HCT116 (cell line): ENCODE data around the gene CHDH. TPM values are rescaled to one million over a fixed set of nuclear protein-coding genes. Genes with fewer than 3 reads are reported as not detected.

ENCODE experiments used
- ATAC-seq: fragments of 200-7000 bp; cut with Tn5 transposase; 2 replicates; pipeline ENCODE4 v1.9.1; 2020; ENCODE audit warnings: mild to moderate bottlenecking, moderate library complexity
- BruUV-seq: library from RNA; stranded (reverse); fragments of 400-500 nt; replicated peaks from 2 replicates; lab custom pipeline; 2021; lab: Mats Ljungman, UMichigan
- CTCF ChIA-PET: fragments of 300-600 bp; sonication (Branson Sonifier 250); formaldehyde crosslinking; loops from one replicate; lab custom pipeline; 2021; ENCODE audit warnings: antibody characterized with exemption; lab: Charles Lee
- POLR2A ChIA-PET: fragments of 300-600, 350-600 bp; sonication (Branson Sonifier 250); formaldehyde crosslinking; loops from one replicate; lab custom pipeline; 2021; ENCODE audit warnings: antibody characterized with exemption; lab: Charles Lee
- RAD21 ChIA-PET, 2 experiments: fragments of 300-600 bp; sonication (Branson Sonifier 250); formaldehyde crosslinking; loops; one replicate each; lab custom pipeline; 2023; ENCODE audit warnings: low total read pairs in 2 of 2; ENCODE audit not compliant: uncharacterized antibody in 2 of 2, unreplicated experiment in 2 of 2, low non-redundant PET in 1 of 2; lab: Charles Lee
- DNase-seq: peaks from one replicate; pipeline ENCODE4 v3.0.0-alpha.2; 2010; ENCODE audit warnings: low read depth, low spot score
- H2AFZ ChIP-seq: fragments of 200-600 bp; shearing (Covaris generic), sonication (generic); 2 replicates; pipeline ENCODE4 v1.6.1; 2017; ENCODE audit warnings: low read depth, mixed run types, mixed read lengths, antibody characterized with exemption, low read length; ENCODE audit not compliant: poor library complexity, severe bottlenecking
- H3K27ac ChIP-seq: 2 replicates; pipeline ENCODE4 v1.5.1; 2012; ENCODE audit warnings: low read depth, low read length
- H3K27me3 ChIP-seq: fragments of 200-600 bp; sonication (generic); 2 replicates; pipeline ENCODE4 v1.6.1; 2016; ENCODE audit warnings: mixed run types, low read length, mixed read lengths; ENCODE audit not compliant: insufficient read depth
- H3K36me3 ChIP-seq, 2 experiments: fragments of 200-500 bp in 1 of 2; fragments of 200-600 bp in 1 of 2; sonication (Bioruptor generic) in 1 of 2; sonication (generic) in 1 of 2; 2 replicates each; pipeline versions ENCODE4 v1.5.1 to v1.6.1; 2014 to 2016; ENCODE audit warnings: low read length in 2 of 2, inconsistent platforms in 1 of 2, mixed read lengths in 1 of 2, mixed run types in 1 of 2; ENCODE audit not compliant: insufficient read depth in 2 of 2, control insufficient read depth in 1 of 2
- H3K4me1 ChIP-seq, 2 experiments: fragments of 200-600 bp in 1 of 2; sonication (generic) in 1 of 2; 2 replicates each; pipeline versions ENCODE4 v1.5.1 to v1.6.1; 2012 to 2017; ENCODE audit warnings: low read length in 2 of 2, inconsistent platforms in 1 of 2, mild to moderate bottlenecking in 1 of 2, mixed read lengths in 1 of 2, mixed run types in 1 of 2, moderate library complexity in 1 of 2; ENCODE audit not compliant: insufficient read depth in 2 of 2, control insufficient read depth in 1 of 2
- H3K4me2 ChIP-seq: fragments of 200-600 bp; sonication (generic); 2 replicates; pipeline ENCODE4 v1.6.1; 2017; ENCODE audit warnings: mixed run types, low read length, mixed read lengths
- H3K4me3 ChIP-seq, 2 experiments: fragments of 200-600 bp in 1 of 2; sonication (generic) in 1 of 2; replicated peaks in 1 of 2; 2 replicates each; pipeline ENCODE4 v1.5.1; 2011 to 2016; ENCODE audit warnings: low read length in 2 of 2, control low read depth in 1 of 2, low read depth in 1 of 2, mild to moderate bottlenecking in 1 of 2, mixed read lengths in 1 of 2, mixed run types in 1 of 2
- H3K79me2 ChIP-seq: fragments of 200-600 bp; sonication (generic); 2 replicates; pipeline ENCODE4 v1.6.1; 2017; ENCODE audit warnings: mild to moderate bottlenecking, mixed run types, low read length, moderate library complexity, mixed read lengths; ENCODE audit not compliant: insufficient read depth
- H3K9ac ChIP-seq: fragments of 200-600 bp; sonication (generic); 2 replicates; pipeline ENCODE4 v1.6.1; 2016; ENCODE audit warnings: low read length, mixed read lengths
- H3K9me2 ChIP-seq: fragments of 200-600 bp; sonication (generic), shearing (Covaris generic); 2 replicates; pipeline ENCODE4 v1.6.1; 2017; ENCODE audit warnings: mixed run types, mild to moderate bottlenecking, moderate library complexity; ENCODE audit not compliant: insufficient read depth
- H3K9me3 ChIP-seq, 2 experiments: fragments of 200-500 bp in 1 of 2; fragments of 200-600 bp in 1 of 2; sonication (Bioruptor generic) in 1 of 2; sonication (generic) in 1 of 2; 2 replicates each; pipeline ENCODE4 v1.6.1; 2014 to 2017; ENCODE audit warnings: low read length in 2 of 2, mixed read lengths in 2 of 2, inconsistent platforms in 1 of 2, low read depth in 1 of 2, mild to moderate bottlenecking in 1 of 2, mixed run types in 1 of 2, moderate library complexity in 1 of 2; ENCODE audit not compliant: control insufficient read depth in 1 of 2, insufficient read depth in 1 of 2
- H4K20me1 ChIP-seq: fragments of 200-600 bp; sonication (generic), shearing (Covaris generic); 2 replicates; pipeline ENCODE4 v1.6.1; 2017; ENCODE audit warnings: mixed run types, mild to moderate bottlenecking, moderate library complexity; ENCODE audit not compliant: insufficient read depth
- CBX3 ChIP-seq: IDR thresholded peaks from 2 replicates; pipeline ENCODE4 v1.6.1; 2012; ENCODE audit warnings: low read depth
- CEBPB ChIP-seq: IDR thresholded peaks from 2 replicates; pipeline ENCODE4 v1.6.1; 2012; ENCODE audit warnings: low read depth
- ELF1 ChIP-seq: IDR thresholded peaks from 2 replicates; pipeline ENCODE4 v1.6.1; 2012; ENCODE audit warnings: low read depth, borderline replicate concordance
- EZH2 ChIP-seq: fragments of 200-600 bp; sonication (generic); IDR thresholded peaks from 2 replicates; pipeline ENCODE4 v1.6.1; 2017; ENCODE audit warnings: antibody characterized with exemption, mixed run types
- EZH2phosphoT487 ChIP-seq: fragments of 200-600 bp; IDR thresholded peaks from 2 replicates; pipeline ENCODE4 v1.6.1; 2018; ENCODE audit warnings: antibody characterized with exemption, borderline replicate concordance
- FOSL1 ChIP-seq: IDR thresholded peaks from 2 replicates; pipeline ENCODE4 v1.6.1; 2012; ENCODE audit warnings: low read depth
- POLR2AphosphoS5 ChIP-seq: IDR thresholded peaks from 2 replicates; pipeline ENCODE4 v1.6.1; 2011; ENCODE audit warnings: mild to moderate bottlenecking, low read depth, low read length, moderate library complexity
- SIN3A ChIP-seq: IDR thresholded peaks from 2 replicates; pipeline ENCODE4 v1.6.1; 2012; ENCODE audit warnings: low read depth
- SP1 ChIP-seq: IDR thresholded peaks from 2 replicates; pipeline ENCODE4 v1.6.1; 2012; ENCODE audit warnings: low read depth
- SRF ChIP-seq: IDR thresholded peaks from 2 replicates; pipeline ENCODE4 v1.6.1; 2012; ENCODE audit warnings: low read depth
- TCF7L2 ChIP-seq: IDR thresholded peaks from 2 replicates; pipeline ENCODE4 v1.7.0; 2011; ENCODE audit warnings: borderline replicate concordance, inconsistent platforms; ENCODE audit not compliant: insufficient read depth, insufficient read length; ENCODE audit errors: extremely low read depth
- YY1 ChIP-seq: IDR thresholded peaks from 2 replicates; pipeline ENCODE4 v1.6.1; 2011; ENCODE audit warnings: low read length, low read depth, moderate library complexity, mild to moderate bottlenecking; ENCODE audit not compliant: insufficient replicate concordance; ENCODE audit errors: extremely low read depth
- ZFX ChIP-seq: fragments of 450-650 bp; IDR thresholded peaks from 2 replicates; pipeline ENCODE4 v1.6.1; 2017
- ZNF274 ChIP-seq: fragments of 200-500 bp; sonication (Bioruptor generic); IDR thresholded peaks from 2 replicates; pipeline ENCODE4 v1.6.1; 2014; ENCODE audit warnings: mild to moderate bottlenecking, low read depth, low read length, inconsistent platforms
- intact Hi-C: fragments of 100-400 bp; cut with micrococcal nuclease; formaldehyde crosslinking; loops from 2 replicates; pipeline ENCODE4 v1.10.0; 2022
- total RNA-seq: library from RNA; stranded (reverse); gene quantifications from one replicate; pipeline ENCODE4 v1.2.1, GENCODE V29; 2021; ENCODE audit not compliant: unreplicated experiment
- TF ChIP-seq, protein P1 (sequence below): IDR thresholded peaks from 2 replicates; pipeline ENCODE4 v1.6.1; 2012
- TF ChIP-seq, protein P2 (sequence below): IDR thresholded peaks from 2 replicates; pipeline ENCODE4 v1.6.1; 2011; ENCODE audit warnings: mild to moderate bottlenecking, low read length, moderate library complexity; ENCODE audit not compliant: insufficient replicate concordance; ENCODE audit errors: extremely low read depth
- TF ChIP-seq, protein P3 (sequence below), 3 experiments: fragments of 200-600 bp in 1 of 3; sonication (generic) in 1 of 3; IDR thresholded peaks in 2 of 3; conservative IDR thresholded peaks in 1 of 3; 2 replicates each; pipeline ENCODE4 v1.5.1; 2012 to 2017; ENCODE audit warnings: low read depth in 2 of 3, low read length in 2 of 3, antibody characterized with exemption in 1 of 3, borderline replicate concordance in 1 of 3, control low read depth in 1 of 3, mild to moderate bottlenecking in 1 of 3, mixed read lengths in 1 of 3, mixed run types in 1 of 3, moderate library complexity in 1 of 3; ENCODE audit not compliant: insufficient read depth in 1 of 3
- TF ChIP-seq, protein P4 (sequence below): IDR thresholded peaks from 2 replicates; pipeline ENCODE4 v1.6.1; 2012

The CHDH gene
- total RNA-seq, 1 experiment from 2014 or later, result 10.8 TPM

DNA sequence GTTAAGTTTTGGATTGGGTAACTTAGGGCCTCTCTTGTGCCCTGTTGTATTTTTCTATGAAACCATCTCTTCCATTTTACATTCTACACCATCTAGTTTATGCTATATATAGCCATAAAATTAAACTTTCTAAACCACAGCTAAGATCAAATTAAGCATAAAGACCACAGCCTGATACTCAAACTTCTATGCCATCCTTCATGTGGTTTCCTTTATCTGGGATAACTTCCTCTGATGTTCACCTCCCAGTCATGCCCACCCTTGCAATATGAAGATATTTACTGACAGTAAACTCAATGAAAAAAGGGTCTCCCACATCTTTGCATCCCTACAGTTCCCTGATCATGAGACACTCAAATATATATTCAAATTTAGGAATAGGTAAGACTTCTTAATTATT is 41.2 kb upstream of the CHDH start:
- Histone ChIP-seq H3K9me2 (no peaks in the 10 kb centered on the region), H3K9ac (no peak overlapping the region), H3K4me2 (no peak overlapping the region), H3K27ac (no peak overlapping the region), H3K27me3 (no peaks in the 10 kb centered on the region), H3K36me3 (peaks cover 4 to 23% of the 10 kb centered on the region in 2 experiments; a peak in 3 of 4 replicates), H3K9me3 (no peaks in the 10 kb centered on the region), H4K20me1 (no peaks in the 10 kb centered on the region), H3K4me1 (peaks cover 6 to 16% of the 10 kb centered on the region in 2 experiments; a peak in 3 of 4 replicates), H2AFZ (no peak overlapping the region), H3K79me2 (peaks cover 41% of the 10 kb centered on the region), H3K4me3 (no peak overlapping the region)
- no peak for TF ChIP-seq CEBPB
- TF ChIP-seq, protein P1, sequence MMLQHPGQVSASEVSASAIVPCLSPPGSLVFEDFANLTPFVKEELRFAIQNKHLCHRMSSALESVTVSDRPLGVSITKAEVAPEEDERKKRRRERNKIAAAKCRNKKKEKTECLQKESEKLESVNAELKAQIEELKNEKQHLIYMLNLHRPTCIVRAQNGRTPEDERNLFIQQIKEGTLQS, result no peak
- no peak for TF ChIP-seq SIN3A
- no peak for TF ChIP-seq EZH2
- no peak for TF ChIP-seq ELF1
- TF ChIP-seq, protein P2, sequence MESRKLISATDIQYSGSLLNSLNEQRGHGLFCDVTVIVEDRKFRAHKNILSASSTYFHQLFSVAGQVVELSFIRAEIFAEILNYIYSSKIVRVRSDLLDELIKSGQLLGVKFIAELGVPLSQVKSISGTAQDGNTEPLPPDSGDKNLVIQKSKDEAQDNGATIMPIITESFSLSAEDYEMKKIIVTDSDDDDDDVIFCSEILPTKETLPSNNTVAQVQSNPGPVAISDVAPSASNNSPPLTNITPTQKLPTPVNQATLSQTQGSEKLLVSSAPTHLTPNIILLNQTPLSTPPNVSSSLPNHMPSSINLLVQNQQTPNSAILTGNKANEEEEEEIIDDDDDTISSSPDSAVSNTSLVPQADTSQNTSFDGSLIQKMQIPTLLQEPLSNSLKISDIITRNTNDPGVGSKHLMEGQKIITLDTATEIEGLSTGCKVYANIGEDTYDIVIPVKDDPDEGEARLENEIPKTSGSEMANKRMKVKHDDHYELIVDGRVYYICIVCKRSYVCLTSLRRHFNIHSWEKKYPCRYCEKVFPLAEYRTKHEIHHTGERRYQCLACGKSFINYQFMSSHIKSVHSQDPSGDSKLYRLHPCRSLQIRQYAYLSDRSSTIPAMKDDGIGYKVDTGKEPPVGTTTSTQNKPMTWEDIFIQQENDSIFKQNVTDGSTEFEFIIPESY, result no peak
- TF ChIP-seq ZFX, result no peak
- TF ChIP-seq EZH2phosphoT487, result no peak
- no peak for TF ChIP-seq CBX3
- TF ChIP-seq TCF7L2, result no peak
- no peak for TF ChIP-seq SRF
- TF ChIP-seq YY1, result no peak
- no peak for TF ChIP-seq FOSL1
- no peak for TF ChIP-seq ZNF274
- no peak for TF ChIP-seq SP1
- TF ChIP-seq, protein P3, sequence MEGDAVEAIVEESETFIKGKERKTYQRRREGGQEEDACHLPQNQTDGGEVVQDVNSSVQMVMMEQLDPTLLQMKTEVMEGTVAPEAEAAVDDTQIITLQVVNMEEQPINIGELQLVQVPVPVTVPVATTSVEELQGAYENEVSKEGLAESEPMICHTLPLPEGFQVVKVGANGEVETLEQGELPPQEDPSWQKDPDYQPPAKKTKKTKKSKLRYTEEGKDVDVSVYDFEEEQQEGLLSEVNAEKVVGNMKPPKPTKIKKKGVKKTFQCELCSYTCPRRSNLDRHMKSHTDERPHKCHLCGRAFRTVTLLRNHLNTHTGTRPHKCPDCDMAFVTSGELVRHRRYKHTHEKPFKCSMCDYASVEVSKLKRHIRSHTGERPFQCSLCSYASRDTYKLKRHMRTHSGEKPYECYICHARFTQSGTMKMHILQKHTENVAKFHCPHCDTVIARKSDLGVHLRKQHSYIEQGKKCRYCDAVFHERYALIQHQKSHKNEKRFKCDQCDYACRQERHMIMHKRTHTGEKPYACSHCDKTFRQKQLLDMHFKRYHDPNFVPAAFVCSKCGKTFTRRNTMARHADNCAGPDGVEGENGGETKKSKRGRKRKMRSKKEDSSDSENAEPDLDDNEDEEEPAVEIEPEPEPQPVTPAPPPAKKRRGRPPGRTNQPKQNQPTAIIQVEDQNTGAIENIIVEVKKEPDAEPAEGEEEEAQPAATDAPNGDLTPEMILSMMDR (IDR thresholded peaks at IDR 0.05 in 2 of 3, conservative IDR thresholded peaks at IDR 0.05 in 1 of 3; ENCODE audit: borderline replicate concordance in 1 of 3, insufficient read depth in 1 of 3, low read depth in 2 of 3, low read length in 2 of 3), result no peak
- TF ChIP-seq, protein P4, sequence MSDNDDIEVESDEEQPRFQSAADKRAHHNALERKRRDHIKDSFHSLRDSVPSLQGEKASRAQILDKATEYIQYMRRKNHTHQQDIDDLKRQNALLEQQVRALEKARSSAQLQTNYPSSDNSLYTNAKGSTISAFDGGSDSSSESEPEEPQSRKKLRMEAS, result no peak
- TF ChIP-seq POLR2AphosphoS5, result no peak
- ATAC-seq (no peak), DNase-seq (no peak)
- CTCF ChIA-PET, result no interaction called here
- RAD21 ChIA-PET, result no interaction called here
- intact Hi-C loops, result no loop called here
- no TSS peak for BruUV-seq
- POLR2A ChIA-PET, result no interaction called here
